KOPT-K1 (cell line): ENCODE measurements around the gene MIEN1.
A peak's percentile ranks its signal among the peaks of the same experiment; 100 is the strongest.
"Not testable (repeated sequence)": the region's sequence is repeated elsewhere in the genome, so short reads cannot be mapped to it uniquely, and the experiment has no call there.

Source experiments
- H3K27ac ChIP-seq: fragments of 200-600 bp; sonication (generic); 2 replicates; pipeline ENCODE4 v1.5.1; 2016; ENCODE audit warnings: antibody characterized with exemption, mild to moderate bottlenecking, low read depth, low read length; ENCODE audit not compliant: poor library complexity, severe bottlenecking
- H3K36me3 ChIP-seq: fragments of 200-600 bp; sonication (generic); 2 replicates; pipeline ENCODE4 v1.5.1; 2017; ENCODE audit warnings: antibody characterized with exemption, mild to moderate bottlenecking, low read length, moderate library complexity; ENCODE audit not compliant: insufficient read depth
- H3K9me3 ChIP-seq: fragments of 200-600 bp; sonication (generic); 2 replicates; pipeline ENCODE4 v1.5.1; 2017; ENCODE audit warnings: antibody characterized with exemption, low read length, mild to moderate bottlenecking; ENCODE audit not compliant: insufficient read depth, poor library complexity, severe bottlenecking

The MIEN1 gene

DNA sequence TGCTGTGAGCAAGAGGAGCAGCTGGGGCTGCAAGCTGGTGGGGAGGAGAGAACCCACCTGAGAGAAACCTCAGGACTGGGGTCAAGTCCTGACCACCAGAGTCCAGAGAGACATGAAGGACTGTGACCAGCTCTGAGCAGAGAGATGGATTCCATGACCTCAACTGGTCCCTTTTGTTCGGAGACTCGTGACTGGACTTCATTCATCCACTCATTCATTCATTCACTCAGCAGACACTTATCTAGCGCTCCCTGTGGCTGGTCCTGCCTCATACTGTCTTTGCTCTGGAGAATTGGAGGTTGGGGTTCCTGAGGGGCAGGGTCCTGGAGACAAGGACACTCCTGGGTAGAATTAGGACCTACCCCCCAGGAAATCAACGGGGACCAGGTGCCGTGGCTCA is 26.4 kb downstream of the MIEN1 start:
- Histone ChIP-seq H3K9me3 (no peaks in the 10 kb centered on the region), H3K27ac (no peak overlapping the region), H3K36me3 (no peaks in the 10 kb centered on the region)

DNA sequence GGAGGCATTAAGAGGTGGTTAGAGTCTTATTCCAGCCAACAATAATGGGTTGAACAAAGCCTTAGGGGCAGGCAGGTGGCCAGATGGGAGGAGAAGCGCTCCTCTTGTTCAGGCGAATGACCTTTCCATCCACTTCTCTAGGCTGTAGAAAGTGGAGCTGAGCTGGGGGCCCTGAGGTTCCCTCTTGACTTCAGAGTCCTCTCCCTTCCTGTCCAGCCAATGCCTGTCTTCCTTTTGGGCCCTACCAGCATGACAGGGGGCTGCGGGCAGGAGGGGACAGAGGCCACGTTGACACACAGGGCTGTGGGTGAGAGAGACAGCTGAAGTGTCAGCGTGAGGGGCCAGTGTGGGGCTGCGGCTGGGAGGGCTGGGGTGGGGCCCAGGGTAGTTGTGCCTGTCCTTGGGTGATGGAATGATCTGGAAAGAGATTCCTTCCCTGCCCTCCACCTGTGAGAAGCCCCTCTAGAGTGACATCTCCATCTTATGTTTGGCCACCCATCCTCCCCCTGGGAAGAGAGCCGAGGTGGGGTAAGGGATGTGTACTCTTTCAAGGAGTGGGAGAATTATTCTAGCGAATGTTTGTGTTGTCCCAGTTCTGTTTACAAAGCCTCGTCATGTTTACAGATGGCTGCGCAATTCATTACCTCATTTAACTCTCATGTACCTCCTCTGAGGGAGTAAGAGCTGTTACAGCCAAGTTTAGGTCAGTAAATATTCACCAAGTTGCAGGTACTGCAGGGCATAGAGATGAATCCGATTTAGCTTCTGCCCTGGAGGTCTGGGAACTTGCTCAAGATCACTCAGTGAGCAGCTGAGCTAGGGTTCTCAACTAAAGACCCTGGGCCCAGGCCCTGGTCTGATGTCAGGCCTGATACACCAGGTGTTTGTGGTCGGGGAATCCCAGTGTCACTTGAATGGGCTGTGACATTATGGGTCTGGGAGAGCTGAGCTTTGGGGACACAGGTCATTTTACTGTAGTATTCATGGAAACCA is 27.1 kb downstream of the MIEN1 start:
- H3K36me3 ChIP-seq: no peaks in the 10 kb centered on the region
- H3K9me3 ChIP-seq: no peaks in the 10 kb centered on the region
- no peak overlapping the region for H3K27ac ChIP-seq

DNA sequence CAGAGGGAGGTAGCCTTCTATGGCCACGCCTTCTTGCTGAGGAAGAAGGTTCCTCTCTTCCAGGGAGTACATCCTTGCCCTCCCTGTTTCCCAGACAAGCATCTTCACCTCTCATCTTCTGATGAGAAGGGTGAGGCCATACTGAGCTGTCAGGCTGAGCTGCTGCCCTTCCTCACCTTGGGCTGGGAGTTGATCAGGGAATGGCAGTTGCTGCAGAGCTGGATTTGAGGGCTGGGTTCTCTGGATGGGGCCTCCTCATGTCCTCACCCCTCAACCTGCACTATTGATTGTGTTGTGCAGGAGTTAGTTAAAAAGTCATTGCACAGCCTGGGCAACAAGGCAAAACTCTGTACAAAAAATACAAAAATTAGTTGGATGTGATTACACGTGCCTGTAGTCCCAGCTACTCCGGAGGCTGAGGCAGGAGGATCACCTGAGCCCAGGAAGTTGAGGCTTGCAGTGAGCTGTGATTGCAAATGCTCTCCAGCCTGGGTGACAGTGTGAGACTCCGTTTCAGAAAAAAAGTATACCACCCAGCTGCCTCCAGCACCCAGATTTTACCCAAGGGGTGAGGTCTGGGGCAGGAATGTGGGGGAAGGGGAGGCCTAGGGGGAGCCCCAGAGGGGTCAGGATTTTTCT is 28.4 kb downstream of the MIEN1 start:
- H3K36me3 ChIP-seq: no peaks in the 10 kb centered on the region
- no peak overlapping the region for H3K27ac ChIP-seq
- no peaks in the 10 kb centered on the region for H3K9me3 ChIP-seq

DNA sequence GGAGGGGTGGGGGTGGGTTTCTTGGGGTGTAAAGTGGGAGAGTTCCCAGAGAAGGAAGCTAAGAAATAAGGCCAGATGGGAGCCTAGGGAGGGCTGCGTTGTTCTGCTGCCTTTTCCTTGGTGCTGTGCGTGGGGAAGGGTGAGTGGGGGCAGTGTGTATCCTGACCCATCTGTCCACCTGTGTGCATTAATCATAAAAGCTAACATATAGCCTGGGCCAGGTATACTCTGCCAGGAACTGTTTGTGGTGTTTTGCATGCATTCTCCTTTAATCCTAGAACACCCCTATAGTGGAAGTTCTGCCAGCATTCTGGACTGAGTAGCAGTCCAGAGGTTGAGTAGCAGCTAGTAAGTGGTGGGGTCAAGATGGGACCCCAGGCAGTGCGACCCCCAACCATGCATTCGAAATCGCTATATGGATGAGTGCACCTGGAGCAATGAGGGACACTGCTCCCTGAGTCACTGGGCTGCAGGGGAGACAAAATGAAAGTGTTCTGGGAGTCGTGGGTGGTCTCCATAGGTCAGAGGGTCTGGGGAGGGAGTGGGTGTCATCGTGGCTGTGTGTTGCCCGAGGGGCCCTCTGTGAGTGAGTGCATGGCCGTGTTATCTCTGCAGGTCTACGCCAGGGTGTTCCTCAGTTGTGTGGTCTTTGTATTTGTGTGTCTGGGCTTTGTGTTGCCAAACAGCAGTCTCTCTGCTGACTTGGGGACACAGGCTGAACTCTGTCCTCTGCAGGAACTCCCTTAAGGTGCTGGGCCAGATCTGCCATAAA is 29.1 kb downstream of the MIEN1 start:
- no peaks in the 10 kb centered on the region for H3K9me3 ChIP-seq
- no peak overlapping the region for H3K27ac ChIP-seq
- H3K36me3 ChIP-seq: no peaks in the 10 kb centered on the region

DNA sequence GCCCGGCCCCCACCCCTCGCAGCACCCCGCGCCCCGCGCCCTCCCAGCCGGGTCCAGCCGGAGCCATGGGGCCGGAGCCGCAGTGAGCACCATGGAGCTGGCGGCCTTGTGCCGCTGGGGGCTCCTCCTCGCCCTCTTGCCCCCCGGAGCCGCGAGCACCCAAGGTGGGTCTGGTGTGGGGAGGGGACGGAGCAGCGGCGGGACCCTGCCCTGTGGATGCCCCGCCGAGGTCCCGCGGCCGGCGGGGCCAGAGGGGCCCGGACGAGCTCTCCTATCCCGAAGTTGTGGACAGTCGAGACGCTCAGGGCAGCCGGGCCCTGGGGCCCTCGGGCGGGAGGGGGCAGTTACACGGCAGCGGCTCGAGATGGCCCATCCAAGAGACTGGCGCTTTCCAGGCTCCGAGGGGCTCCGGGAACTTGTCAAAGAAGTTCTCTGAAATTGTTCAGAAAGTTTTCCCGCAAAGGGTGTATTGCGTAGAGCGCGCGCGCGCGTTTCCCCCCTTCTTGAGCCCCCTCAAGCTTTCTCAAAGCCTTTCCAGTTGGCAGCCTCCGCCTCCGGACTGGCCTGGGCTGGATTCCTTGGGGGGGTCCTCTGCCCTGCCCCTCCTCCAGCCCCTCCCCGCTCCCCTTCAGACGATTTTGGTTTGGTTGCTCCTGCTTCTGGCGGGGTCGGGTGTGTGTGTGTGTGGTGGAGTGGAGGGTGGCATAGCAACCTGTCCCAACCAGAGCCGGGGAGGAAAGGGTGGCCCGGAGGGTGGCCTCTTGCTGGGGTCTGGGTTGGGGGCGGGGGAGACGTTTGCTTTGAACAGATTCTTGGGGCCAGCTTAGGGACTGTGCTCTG is 30.0 kb downstream of the MIEN1 start:
- H3K27ac ChIP-seq: no peak overlapping the region
- no peaks in the 10 kb centered on the region for H3K36me3 ChIP-seq
- no peaks in the 10 kb centered on the region for H3K9me3 ChIP-seq

DNA sequence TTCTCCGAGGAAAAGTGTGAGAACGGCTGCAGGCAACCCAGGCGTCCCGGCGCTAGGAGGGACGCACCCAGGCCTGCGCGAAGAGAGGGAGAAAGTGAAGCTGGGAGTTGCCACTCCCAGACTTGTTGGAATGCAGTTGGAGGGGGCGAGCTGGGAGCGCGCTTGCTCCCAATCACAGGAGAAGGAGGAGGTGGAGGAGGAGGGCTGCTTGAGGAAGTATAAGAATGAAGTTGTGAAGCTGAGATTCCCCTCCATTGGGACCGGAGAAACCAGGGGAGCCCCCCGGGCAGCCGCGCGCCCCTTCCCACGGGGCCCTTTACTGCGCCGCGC is 30.5 kb downstream of the MIEN1 start, which contains the start of gene ERBB2:
ERBB2 (plus strand) TSS at position 247 of the 330 bp plus-strand sequence. CDS start 175 bp downstream, outside the sequence.
- Histone ChIP-seq H3K36me3 (no peaks in the 10 kb centered on the region), H3K9me3 (no peaks in the 10 kb centered on the region), H3K27ac (no peak within 1 kb of the TSS)

DNA sequence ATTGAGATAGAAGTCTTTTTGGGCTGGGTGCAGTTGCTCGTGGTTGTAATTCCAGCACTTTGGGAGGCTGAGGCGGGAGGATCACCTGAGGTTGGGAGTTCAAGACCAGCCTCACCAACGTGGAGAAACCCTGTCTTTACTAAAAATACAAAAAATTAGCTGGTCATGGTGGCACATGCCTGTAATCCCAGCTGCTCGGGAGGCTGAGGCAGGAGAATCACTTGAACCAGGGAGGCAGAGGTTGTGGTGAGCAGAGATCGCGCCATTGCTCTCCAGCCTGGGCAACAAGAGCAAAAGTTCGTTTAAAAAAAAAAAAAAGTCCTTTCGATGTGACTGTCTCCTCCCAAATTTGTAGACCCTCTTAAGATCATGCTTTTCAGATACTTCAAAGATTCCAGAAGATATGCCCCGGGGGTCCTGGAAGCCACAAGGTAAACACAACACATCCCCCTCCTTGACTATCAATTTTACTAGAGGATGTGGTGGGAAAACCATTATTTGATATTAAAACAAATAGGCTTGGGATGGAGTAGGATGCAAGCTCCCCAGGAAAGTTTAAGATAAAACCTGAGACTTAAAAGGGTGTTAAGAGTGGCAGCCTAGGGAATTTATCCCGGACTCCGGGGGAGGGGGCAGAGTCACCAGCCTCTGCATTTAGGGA is 31.0 kb downstream of the MIEN1 start:
- not testable (repeated sequence) for H3K27ac ChIP-seq

DNA sequence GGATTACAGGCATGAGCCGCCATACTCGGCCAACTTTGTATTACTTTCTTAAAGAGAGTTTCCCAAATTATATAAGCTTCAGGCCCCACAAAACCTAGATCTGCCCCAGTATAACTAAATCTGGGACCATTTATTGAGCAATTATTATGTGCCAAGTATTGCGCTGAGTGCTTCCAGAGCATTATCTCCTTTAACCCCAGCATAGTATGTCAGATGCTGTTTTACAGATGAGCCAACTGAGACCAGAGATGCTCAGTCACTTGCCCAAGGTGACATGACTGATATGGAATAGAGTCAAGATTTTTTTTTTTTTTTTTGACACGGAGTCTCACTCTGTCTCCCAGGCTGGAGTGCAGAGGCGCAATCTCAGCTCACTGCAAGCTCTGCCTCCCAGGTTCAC is 32.4 kb downstream of the MIEN1 start:
- Histone ChIP-seq H3K9me3 (no peaks in the 10 kb centered on the region), H3K36me3 (no peaks in the 10 kb centered on the region), H3K27ac (no peak overlapping the region)

More for the DNA sequence above, 31.0 kb downstream of the MIEN1 start:
- H3K36me3 ChIP-seq, H3K9me3 ChIP-seq: not testable (repeated sequence)

DNA sequence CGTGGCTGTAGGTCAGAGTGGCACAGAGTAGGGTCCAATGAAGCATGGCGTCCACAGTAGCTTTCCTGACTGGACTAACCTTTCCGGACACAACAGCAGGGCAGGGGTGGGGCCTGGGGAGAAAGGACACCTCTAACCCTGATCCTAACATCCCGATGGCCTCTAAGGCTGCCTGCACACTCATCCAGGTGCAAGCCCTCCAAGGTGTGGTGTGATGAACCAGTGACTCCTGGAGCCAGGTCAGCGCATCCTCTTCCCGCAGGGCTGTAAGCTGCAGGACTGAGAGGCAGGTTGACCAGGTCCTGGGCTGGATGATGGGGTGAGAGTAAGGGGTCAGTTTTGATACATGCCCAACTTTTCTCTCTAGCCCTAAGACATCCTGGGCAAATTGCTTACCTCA is 33.6 kb downstream of the MIEN1 start:
- H3K36me3 ChIP-seq: no peaks in the 10 kb centered on the region
- H3K27ac ChIP-seq: no peak overlapping the region
- H3K9me3 ChIP-seq: no peaks in the 10 kb centered on the region

DNA sequence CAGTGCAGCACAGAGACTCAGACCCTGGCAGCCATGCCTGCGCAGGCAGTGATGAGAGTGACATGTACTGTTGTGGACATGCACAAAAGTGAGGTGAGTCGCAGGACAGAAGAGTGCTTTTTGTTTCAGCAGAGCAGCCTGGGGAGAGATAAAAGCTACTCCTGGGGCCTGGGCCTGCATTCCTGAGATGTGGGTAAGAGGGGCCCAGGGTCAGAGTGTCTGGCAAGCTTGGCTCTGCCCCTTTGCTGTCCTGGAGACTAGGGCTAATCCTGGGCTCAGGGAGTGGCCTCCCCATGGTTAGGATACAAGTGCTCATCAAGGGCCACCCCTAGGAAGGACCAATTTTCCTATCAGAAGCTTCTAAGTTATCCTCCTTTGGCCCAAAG is 35.2 kb downstream of the MIEN1 start:
- Histone ChIP-seq H3K27ac (no peak overlapping the region), H3K36me3 (no peaks in the 10 kb centered on the region), H3K9me3 (no peaks in the 10 kb centered on the region)

DNA sequence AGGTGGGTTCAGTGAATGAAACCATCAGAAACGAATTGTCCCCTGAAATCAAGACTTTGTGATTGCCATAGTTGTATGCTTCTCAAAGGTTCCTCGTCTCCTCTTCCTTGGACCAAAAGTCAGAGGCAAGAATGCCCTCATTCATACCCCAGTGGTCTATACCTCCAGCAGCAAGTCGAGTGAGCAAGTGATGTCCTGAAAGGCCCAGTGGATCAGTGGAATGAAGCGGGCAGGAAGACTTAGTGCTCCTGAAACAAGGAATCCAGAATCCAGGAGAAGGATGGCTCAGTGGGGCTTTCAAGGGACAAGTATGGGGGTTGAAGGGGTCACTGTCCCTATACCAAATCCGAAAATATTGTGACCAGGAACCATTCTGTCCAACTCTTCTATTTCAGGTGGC is 35.7 kb downstream of the MIEN1 start:
- Histone ChIP-seq H3K27ac (no peak overlapping the region), H3K36me3 (no peaks in the 10 kb centered on the region)

DNA sequence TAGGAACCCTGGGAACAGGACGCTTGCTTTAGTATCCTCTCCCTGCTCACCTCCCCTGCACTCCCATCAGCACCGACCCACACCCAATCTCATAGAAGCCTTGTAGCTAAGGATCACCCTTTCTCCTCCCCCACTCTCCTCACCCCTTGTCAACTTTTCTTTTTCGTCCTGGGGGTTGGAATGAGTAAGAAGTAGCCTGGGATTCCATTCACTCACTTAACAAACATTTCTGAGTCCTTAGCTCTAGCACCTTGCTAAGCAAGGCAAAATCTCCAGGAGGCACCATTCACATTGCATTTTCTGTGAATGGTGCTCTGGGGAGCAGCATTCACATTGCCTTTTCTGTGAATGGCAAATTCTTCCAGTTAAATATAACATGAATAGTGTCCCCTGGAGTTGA is 41.4 kb downstream of the MIEN1 start:
- no peaks in the 10 kb centered on the region for H3K9me3 ChIP-seq
- peak overlapping the region; percentile 89 for H3K27ac ChIP-seq

More for the DNA sequence above, 35.7 kb downstream of the MIEN1 start:
- H3K9me3 ChIP-seq: no peaks in the 10 kb centered on the region

DNA sequence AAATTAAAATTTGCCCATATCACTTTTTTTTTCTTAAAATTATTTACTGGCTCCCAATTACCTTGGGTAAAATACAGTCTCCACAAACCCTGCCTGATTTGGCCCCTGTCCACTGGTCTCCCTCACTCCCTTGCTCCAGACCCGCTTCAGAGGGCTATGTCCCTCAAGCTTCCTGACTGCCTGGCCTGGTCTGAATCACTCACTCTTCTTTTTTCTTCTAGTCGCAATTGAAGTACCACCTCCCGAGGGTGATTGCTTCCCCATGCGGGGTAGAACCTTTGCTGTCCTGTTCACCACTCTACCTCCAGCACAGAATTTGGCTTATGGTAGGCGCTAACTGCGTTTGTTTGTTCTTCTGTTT is 41.9 kb downstream of the MIEN1 start:
- peak overlapping the region; percentile 89 for H3K27ac ChIP-seq
- H3K36me3 ChIP-seq: no peaks in the 10 kb centered on the region
- H3K9me3 ChIP-seq: no peaks in the 10 kb centered on the region

More for the DNA sequence above, 41.4 kb downstream of the MIEN1 start:
- no peaks in the 10 kb centered on the region for H3K36me3 ChIP-seq
